ENCODE results near the gene CYP2C18.
A peak's percentile ranks its signal among the peaks of the same experiment; 100 is the strongest.

The CYP2C18 gene

GRCh38 chr10:94673614-94674321 is 9.8 kb upstream of the CYP2C18 start:
- H3K27me3 ChIP-seq (ENCODE audit: insufficient read depth, low read depth): no peaks in the 10 kb centered on the region
- no peak overlapping the region for H3K9ac ChIP-seq
- H3K4me3 ChIP-seq (IDR thresholded peaks at IDR 0.05; ENCODE audit: insufficient read depth, low read depth, low read length): no peak overlapping the region
- H3K79me2 ChIP-seq (ENCODE audit: insufficient read depth, low read depth): no peaks in the 10 kb centered on the region
- no peak overlapping the region for H3K27ac ChIP-seq
- H2AFZ ChIP-seq (ENCODE audit: low read depth): no peak overlapping the region
- no peak overlapping the region for H3K4me2 ChIP-seq
- H3K4me1 ChIP-seq (ENCODE audit: low read depth, poor library complexity, severe bottlenecking): no peaks in the 10 kb centered on the region
- H4K20me1 ChIP-seq (ENCODE audit: insufficient read depth): no peaks in the 10 kb centered on the region
- TF ChIP-seq CTCF (conservative IDR thresholded peaks at IDR 0.05; ENCODE audit: low read depth, low read length): no peak
- H3K36me3 ChIP-seq (ENCODE audit: insufficient read depth): no peaks in the 10 kb centered on the region

GRCh38 chr10:94676496-94676895 is 7.0 kb upstream of the CYP2C18 start:
- Histone ChIP-seq H3K27ac (no peak overlapping the region), H3K36me3 (ENCODE audit: insufficient read depth) (no peaks in the 10 kb centered on the region), H3K27me3 (ENCODE audit: insufficient read depth, low read depth) (no peaks in the 10 kb centered on the region), H2AFZ (ENCODE audit: low read depth) (no peak overlapping the region), H3K9ac (no peak overlapping the region), H3K4me1 (ENCODE audit: low read depth, poor library complexity, severe bottlenecking) (no peaks in the 10 kb centered on the region), H3K4me3 (IDR thresholded peaks at IDR 0.05; ENCODE audit: insufficient read depth, low read depth, low read length) (no peak overlapping the region), H3K4me2 (no peak overlapping the region), H3K79me2 (ENCODE audit: insufficient read depth, low read depth) (no peaks in the 10 kb centered on the region), H4K20me1 (ENCODE audit: insufficient read depth) (no peaks in the 10 kb centered on the region)
- TF ChIP-seq CTCF (conservative IDR thresholded peaks at IDR 0.05; ENCODE audit: low read depth, low read length): no peak

GRCh38 chr10:94677691-94678090 is 5.8 kb upstream of the CYP2C18 start:
- no peak overlapping the region for H3K4me2 ChIP-seq
- H4K20me1 ChIP-seq (ENCODE audit: insufficient read depth): no peaks in the 10 kb centered on the region
- H3K4me3 ChIP-seq (IDR thresholded peaks at IDR 0.05; ENCODE audit: insufficient read depth, low read depth, low read length): no peak overlapping the region
- TF ChIP-seq CTCF (conservative IDR thresholded peaks at IDR 0.05; ENCODE audit: low read depth, low read length): peak; percentile 43; the same call in 1 of the 2 replicates
- H3K79me2 ChIP-seq (ENCODE audit: insufficient read depth, low read depth): no peaks in the 10 kb centered on the region
- H3K36me3 ChIP-seq (ENCODE audit: insufficient read depth): no peaks in the 10 kb centered on the region
- H3K27me3 ChIP-seq (ENCODE audit: insufficient read depth, low read depth): no peaks in the 10 kb centered on the region
- H3K27ac ChIP-seq: no peak overlapping the region
- H3K9ac ChIP-seq: no peak overlapping the region
- H2AFZ ChIP-seq (ENCODE audit: low read depth): no peak overlapping the region
- no peaks in the 10 kb centered on the region for H3K4me1 ChIP-seq (ENCODE audit: low read depth, poor library complexity, severe bottlenecking)

GRCh38 chr10:94678475-94678874 is 5.1 kb upstream of the CYP2C18 start:
- no peaks in the 10 kb centered on the region for H4K20me1 ChIP-seq (ENCODE audit: insufficient read depth)
- H3K36me3 ChIP-seq (ENCODE audit: insufficient read depth): no peaks in the 10 kb centered on the region
- no peak overlapping the region for H3K4me3 ChIP-seq (IDR thresholded peaks at IDR 0.05; ENCODE audit: insufficient read depth, low read depth, low read length)
- no peaks in the 10 kb centered on the region for H3K27me3 ChIP-seq (ENCODE audit: insufficient read depth, low read depth)
- H3K79me2 ChIP-seq (ENCODE audit: insufficient read depth, low read depth): no peaks in the 10 kb centered on the region
- no peak overlapping the region for H3K27ac ChIP-seq
- no peak overlapping the region for H3K4me2 ChIP-seq
- TF ChIP-seq CTCF (conservative IDR thresholded peaks at IDR 0.05; ENCODE audit: low read depth, low read length): no peak
- H3K4me1 ChIP-seq (ENCODE audit: low read depth, poor library complexity, severe bottlenecking): no peaks in the 10 kb centered on the region
- H2AFZ ChIP-seq (ENCODE audit: low read depth): no peak overlapping the region
- H3K9ac ChIP-seq: no peak overlapping the region

Measured in KMS-11 (cell line).